ENCODE results near the gene MYOZ2.

The MYOZ2 gene

GRCh38 chr4:119232286-119232685 lies 96.7 kb downstream of the MYOZ2 start:
- TF ChIP-seq CTCF (conservative IDR thresholded peaks at IDR 0.05; ENCODE audit: low read depth, low read length), result no peak
- no peak overlapping the region for H3K4me3 ChIP-seq (ENCODE audit: low read length)
- no peak for DNase-seq (ENCODE audit: low read depth)

- DNase-seq (ENCODE audit: low read depth), result no peak
- TF ChIP-seq CTCF (conservative IDR thresholded peaks at IDR 0.05; ENCODE audit: low read depth, low read length), result no peak
- H3K4me3 ChIP-seq (ENCODE audit: low read length), result no peak overlapping the region
Observed at GRCh38 chr4:119233191-119233590, 97.6 kb downstream of the MYOZ2 start.

- DNase-seq (ENCODE audit: low read depth), result no peak
- no peak overlapping the region for H3K4me3 ChIP-seq (ENCODE audit: low read length)
- no peak for TF ChIP-seq CTCF (conservative IDR thresholded peaks at IDR 0.05; ENCODE audit: low read depth, low read length)
Observed at GRCh38 chr4:119233750-119234149, 98.1 kb downstream of the MYOZ2 start.

GRCh38 chr4:119237201-119237600 lies 101.6 kb downstream of the MYOZ2 start:
- DNase-seq (ENCODE audit: low read depth), result no peak
- no peak overlapping the region for H3K4me3 ChIP-seq (ENCODE audit: low read length)
- no peak for TF ChIP-seq CTCF (conservative IDR thresholded peaks at IDR 0.05; ENCODE audit: low read depth, low read length)

All from retinal pigment epithelial cell (primary cell).